Gastrocnemius medialis (tissue), 4 donors: ENCODE data around the gene FABP6. TPM values are rescaled to one million over a fixed set of nuclear protein-coding genes. Genes with fewer than 3 reads are reported as not detected.

Experiments used
- ATAC-seq, 2 donors: fragments of 150-250 bp; one replicate each; pipeline ENCODE4 v1.9.1; 2016
- DNase-seq, 2 donors: peaks; one replicate each; pipeline ENCODE4 v3.0.0-alpha.2; 2019
- H3K27ac ChIP-seq, 4 donors: fragments of 200-600 bp; sonication (generic); 1 replicate in 1 of 4; 2 replicates in 3 of 4; pipeline ENCODE4 v1.5.1; 2016 to 2018; ENCODE audit warnings: mild to moderate bottlenecking in 2 of 4, moderate library complexity in 1 of 4
- H3K27me3 ChIP-seq, 3 donors: fragments of 200-600 bp; sonication (generic) in 2 of 3; 1 replicate in 1 of 3; 2 replicates in 2 of 3; pipeline versions ENCODE4 v1.5.1 to v1.6.0; 2016 to 2019; ENCODE audit warnings: mild to moderate bottlenecking in 1 of 3, moderate library complexity in 1 of 3
- H3K36me3 ChIP-seq, 2 donors: fragments of 200-600 bp; sonication (generic) in 1 of 2; one replicate each; pipeline ENCODE4 v1.5.1; 2017 to 2018
- H3K4me1 ChIP-seq, 2 donors: fragments of 200-600 bp; sonication (generic) in 1 of 2; one replicate each; pipeline ENCODE4 v1.5.1; 2016 to 2017; ENCODE audit warnings: mild to moderate bottlenecking in 2 of 2
- H3K4me3 ChIP-seq, 4 donors: fragments of 200-600 bp; sonication (generic) in 3 of 4; 1 replicate in 1 of 4; 2 replicates in 3 of 4; pipeline ENCODE4 v1.5.1; 2016 to 2019; ENCODE audit warnings: mild to moderate bottlenecking in 2 of 4
- H3K9me3 ChIP-seq, 3 donors: fragments of 200-600 bp; sonication (generic) in 2 of 3; 1 replicate in 1 of 3; 2 replicates in 2 of 3; pipeline ENCODE4 v1.5.1; 2016 to 2019
- POLR2A ChIP-seq, 2 donors: fragments of 450-650 bp; IDR thresholded peaks; one replicate each; pipeline ENCODE4 v1.6.1; 2017; ENCODE audit warnings: antibody characterized with exemption in 2 of 2, mild to moderate bottlenecking in 2 of 2, moderate library complexity in 2 of 2
- in situ Hi-C, 4 donors: fragments of 200-750 bp; cut with MboI; loops; one replicate each; pipeline versions ENCODE4 v1.15.0 to v1.8.0; 2017; ENCODE audit warnings: low sequenced_read_pairs in 4 of 4
- intact Hi-C: fragments of 100-400 bp; cut with DNase I; formaldehyde crosslinking; loops from one replicate; pipeline ENCODE4 v1.15.1; 2023; ENCODE audit warnings: low total_unique reads
- total RNA-seq, 4 donors: library from RNA; depleted of rRNA; stranded (reverse); fragments of >200 nt; gene quantifications; one replicate each; pipeline versions ENCODE4 v1.1.0 to v1.2.3, GENCODE V29; 2016
- TF ChIP-seq, protein P1 (sequence below), 5 experiments: fragments of 450-650 bp in 3 of 5; fragments of 200-600 bp in 2 of 5; sonication (generic) in 2 of 5; IDR thresholded peaks in 4 of 5; conservative IDR thresholded peaks in 1 of 5; 1 replicate in 4 of 5; 2 replicates in 1 of 5; pipeline ENCODE4 v1.5.1; 2016 to 2019; ENCODE audit warnings: antibody characterized with exemption in 5 of 5, mild to moderate bottlenecking in 3 of 5, moderate library complexity in 3 of 5

Gene FABP6, protein sequence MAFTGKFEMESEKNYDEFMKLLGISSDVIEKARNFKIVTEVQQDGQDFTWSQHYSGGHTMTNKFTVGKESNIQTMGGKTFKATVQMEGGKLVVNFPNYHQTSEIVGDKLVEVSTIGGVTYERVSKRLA
- total RNA-seq: not detected

DNA sequence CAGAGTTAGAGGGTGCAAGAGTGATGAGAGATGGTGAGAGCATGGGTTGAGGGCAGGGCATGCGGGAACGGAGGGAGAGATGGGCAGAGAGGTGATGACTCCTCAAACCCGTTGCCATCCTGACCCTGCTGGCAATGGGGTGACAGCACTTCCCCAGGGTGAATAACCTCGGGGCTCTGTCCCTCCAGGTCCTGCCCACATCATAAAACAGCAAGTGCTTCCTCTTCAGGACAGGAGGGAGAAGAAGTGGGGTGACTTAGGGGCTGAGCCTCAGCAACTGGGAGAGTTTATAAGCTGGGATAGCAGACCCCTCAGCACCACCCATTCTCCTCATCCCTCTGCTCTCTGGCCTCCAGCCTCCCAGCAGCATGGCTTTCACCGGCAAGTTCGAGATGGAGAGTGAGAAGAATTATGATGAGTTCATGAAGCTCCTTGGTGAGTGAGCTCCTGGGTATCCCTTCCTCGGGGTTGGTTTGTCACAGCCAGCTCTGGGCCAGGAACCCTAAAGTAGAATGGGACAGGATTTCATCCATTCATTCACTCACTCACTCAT is at the start of gene FABP6:
Gene FABP6 (plus strand): TSS at position 317 of the 553 bp plus-strand sequence. CDS start 52 bp downstream, at position 369.
- intact Hi-C loops (no loop called here), in situ Hi-C loops (no loop called here)
- Histone ChIP-seq H3K36me3 (no peaks in the 10 kb centered on the region), H3K9me3 (no peaks in the 10 kb centered on the region), H3K4me1 (no peaks in the 10 kb centered on the region), H3K27me3 (no peaks in the 10 kb centered on the region), H3K4me3 (no peak within 1 kb of the TSS), H3K27ac (no peak within 1 kb of the TSS)
- ATAC-seq (no peak), DNase-seq (no peak)
- no peak for TF ChIP-seq POLR2A (IDR thresholded peaks at IDR 0.05)
- TF ChIP-seq, protein P1, sequence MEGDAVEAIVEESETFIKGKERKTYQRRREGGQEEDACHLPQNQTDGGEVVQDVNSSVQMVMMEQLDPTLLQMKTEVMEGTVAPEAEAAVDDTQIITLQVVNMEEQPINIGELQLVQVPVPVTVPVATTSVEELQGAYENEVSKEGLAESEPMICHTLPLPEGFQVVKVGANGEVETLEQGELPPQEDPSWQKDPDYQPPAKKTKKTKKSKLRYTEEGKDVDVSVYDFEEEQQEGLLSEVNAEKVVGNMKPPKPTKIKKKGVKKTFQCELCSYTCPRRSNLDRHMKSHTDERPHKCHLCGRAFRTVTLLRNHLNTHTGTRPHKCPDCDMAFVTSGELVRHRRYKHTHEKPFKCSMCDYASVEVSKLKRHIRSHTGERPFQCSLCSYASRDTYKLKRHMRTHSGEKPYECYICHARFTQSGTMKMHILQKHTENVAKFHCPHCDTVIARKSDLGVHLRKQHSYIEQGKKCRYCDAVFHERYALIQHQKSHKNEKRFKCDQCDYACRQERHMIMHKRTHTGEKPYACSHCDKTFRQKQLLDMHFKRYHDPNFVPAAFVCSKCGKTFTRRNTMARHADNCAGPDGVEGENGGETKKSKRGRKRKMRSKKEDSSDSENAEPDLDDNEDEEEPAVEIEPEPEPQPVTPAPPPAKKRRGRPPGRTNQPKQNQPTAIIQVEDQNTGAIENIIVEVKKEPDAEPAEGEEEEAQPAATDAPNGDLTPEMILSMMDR (IDR thresholded peaks at IDR 0.05 in 4 of 5, conservative IDR thresholded peaks at IDR 0.05 in 1 of 5): no peak

DNA sequence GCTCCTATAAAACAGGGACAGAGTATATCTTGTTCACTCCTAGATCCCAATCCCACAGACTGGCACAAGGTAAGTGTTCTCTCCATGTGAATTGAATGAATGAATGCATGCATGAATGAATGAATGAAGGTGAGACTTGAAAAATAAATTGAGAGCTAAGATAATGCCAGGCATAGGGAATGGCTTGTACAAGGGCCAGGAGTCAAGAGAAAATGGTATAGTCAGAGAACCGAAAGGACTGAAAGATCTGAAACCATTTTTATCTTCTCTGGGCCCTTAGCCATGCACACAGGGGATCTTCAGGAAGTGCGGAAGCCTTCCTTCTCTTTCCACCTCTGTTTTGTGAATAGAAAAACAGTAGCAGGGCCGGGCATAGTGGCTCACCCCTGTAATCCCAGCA is 48.4 kb upstream of the FABP6 start:
- no peaks in the 10 kb centered on the region for H3K9me3 ChIP-seq
- no peaks in the 10 kb centered on the region for H3K27me3 ChIP-seq
- in situ Hi-C loops (no loop called here), intact Hi-C loops (no loop called here)
- no peak overlapping the region for H3K27ac ChIP-seq
- no peaks in the 10 kb centered on the region for H3K4me1 ChIP-seq
- no peak for TF ChIP-seq POLR2A (IDR thresholded peaks at IDR 0.05)
- no peaks in the 10 kb centered on the region for H3K36me3 ChIP-seq
- H3K4me3 ChIP-seq: no peak overlapping the region
- DNase-seq: no peak
- no peak for ATAC-seq

DNA sequence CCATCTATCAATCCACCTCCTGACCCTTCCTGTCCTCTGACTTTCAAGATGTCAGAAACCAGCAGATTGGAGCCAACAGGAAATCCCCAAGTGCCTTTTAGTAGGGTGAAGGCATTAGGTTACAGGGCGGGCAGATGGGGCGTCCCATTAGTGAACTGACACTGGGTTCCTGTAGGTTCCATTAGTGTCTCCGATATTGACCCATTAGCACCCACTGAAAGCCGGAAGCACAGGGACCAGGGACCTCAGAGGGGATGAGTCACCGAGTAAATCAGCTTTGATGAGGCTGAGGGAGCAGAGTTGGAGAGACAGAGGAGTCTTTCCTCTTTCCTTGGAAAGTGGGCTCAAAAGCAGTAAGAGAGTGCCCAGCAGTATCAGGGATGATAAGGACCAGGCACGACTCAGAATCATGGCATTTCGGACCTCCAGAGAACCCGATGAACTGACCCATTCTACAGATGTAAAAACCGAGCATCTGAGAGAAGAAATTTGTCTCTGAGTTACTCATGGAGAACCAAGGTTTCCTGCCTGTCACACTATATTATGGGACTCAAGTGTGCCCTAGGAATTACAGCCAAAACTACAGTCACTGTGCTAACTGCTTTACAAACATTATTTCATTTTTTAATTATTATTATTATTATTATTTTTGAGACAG is 47.2 kb upstream of the FABP6 start:
- intact Hi-C loops (no loop called here), in situ Hi-C loops (no loop called here)
- H3K27ac ChIP-seq: no peak overlapping the region
- no peak overlapping the region for H3K4me3 ChIP-seq
- H3K4me1 ChIP-seq: no peaks in the 10 kb centered on the region
- H3K36me3 ChIP-seq: no peaks in the 10 kb centered on the region
- H3K9me3 ChIP-seq: no peaks in the 10 kb centered on the region
- no peak for DNase-seq
- no peak for ATAC-seq
- TF ChIP-seq POLR2A (IDR thresholded peaks at IDR 0.05): no peak
- TF ChIP-seq, protein P1 (IDR thresholded peaks at IDR 0.05 in 4 of 5, conservative IDR thresholded peaks at IDR 0.05 in 1 of 5): no peak
- H3K27me3 ChIP-seq: peaks cover 0 to 2% (median 0%) of the 10 kb centered on the region in 3 donors

DNA sequence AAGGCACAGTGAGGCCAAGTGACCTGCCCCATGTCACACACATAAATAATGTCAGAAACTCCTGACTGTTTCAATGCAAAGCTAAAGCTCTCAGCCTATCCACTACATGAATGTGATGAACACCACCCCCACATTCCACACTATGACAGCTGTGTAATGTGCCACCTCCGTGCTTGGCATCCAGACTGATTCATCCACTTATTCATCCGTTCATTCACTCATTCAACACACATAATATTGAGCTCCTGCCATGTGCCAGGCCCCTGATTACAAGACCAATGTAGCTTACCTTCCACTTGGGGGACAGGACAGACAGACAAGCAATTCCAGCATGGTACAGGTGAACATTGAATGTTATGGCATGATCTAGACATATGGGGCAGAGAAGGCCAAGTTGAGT is 46.2 kb upstream of the FABP6 start:
- in situ Hi-C loops: no loop called here
- Histone ChIP-seq H3K4me3 (no peak overlapping the region), H3K27ac (no peak overlapping the region), H3K27me3 (peaks cover 0 to 5% (median 0%) of the 10 kb centered on the region in 3 donors), H3K4me1 (no peaks in the 10 kb centered on the region), H3K9me3 (no peaks in the 10 kb centered on the region), H3K36me3 (no peaks in the 10 kb centered on the region)
- DNase-seq: no peak
- intact Hi-C loops: no loop called here
- no peak for TF ChIP-seq POLR2A (IDR thresholded peaks at IDR 0.05)
- TF ChIP-seq, protein P1 (IDR thresholded peaks at IDR 0.05 in 4 of 5, conservative IDR thresholded peaks at IDR 0.05 in 1 of 5): no peak
- no peak for ATAC-seq

DNA sequence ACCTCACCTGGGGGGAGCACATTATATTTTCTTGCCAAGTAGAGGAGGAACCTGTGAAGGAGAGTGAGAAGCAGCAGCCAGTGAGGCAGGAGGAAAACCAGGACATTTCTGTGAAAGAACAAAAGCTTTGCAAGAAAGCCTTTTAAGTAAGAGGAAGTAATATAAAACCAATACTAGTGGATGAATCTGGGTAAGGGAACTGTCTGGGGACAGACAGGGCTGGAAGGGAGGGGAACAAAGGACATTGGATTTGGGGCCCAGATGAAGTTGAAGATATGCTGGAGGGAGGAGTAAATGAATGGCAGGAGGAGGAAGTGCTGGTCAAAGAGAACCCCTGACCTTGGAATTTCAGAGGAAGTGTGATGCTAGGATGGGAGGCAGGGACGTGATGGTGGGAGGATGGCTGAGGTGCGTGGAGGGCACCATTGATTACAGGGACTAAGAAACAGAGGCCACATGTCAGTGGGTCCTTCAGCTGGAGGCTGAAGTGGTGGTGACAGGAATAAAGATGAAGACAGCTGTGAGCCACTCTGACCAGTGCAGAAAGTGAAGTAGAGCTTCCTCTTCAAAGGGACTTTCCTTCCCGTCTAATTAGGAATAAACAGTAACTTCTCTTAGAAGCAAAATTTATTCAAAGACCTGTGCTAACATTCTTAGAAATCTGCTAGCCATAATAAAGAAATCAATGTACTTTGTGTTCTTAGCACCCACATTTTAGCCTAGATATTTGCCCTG is 43.5 kb upstream of the FABP6 start:
- TF ChIP-seq, protein P1 (IDR thresholded peaks at IDR 0.05 in 4 of 5, conservative IDR thresholded peaks at IDR 0.05 in 1 of 5): no peak
- TF ChIP-seq POLR2A (IDR thresholded peaks at IDR 0.05): no peak
- DNase-seq (no peak), ATAC-seq (no peak)
- in situ Hi-C loops: no loop called here
- Histone ChIP-seq H3K27ac (no peak overlapping the region), H3K4me3 (no peak overlapping the region), H3K4me1 (no peaks in the 10 kb centered on the region), H3K9me3 (no peaks in the 10 kb centered on the region), H3K27me3 (peaks cover 0 to 5% (median 0%) of the 10 kb centered on the region in 3 donors), H3K36me3 (no peaks in the 10 kb centered on the region)
- intact Hi-C loops: no loop called here
